Liver (tissue), 9 donors: ENCODE results near the gene FBXO38. TPM values are rescaled to one million over a fixed set of nuclear protein-coding genes. Genes with fewer than 3 reads are reported as not detected.

ENCODE experiments used
- DNase-seq: peaks from one replicate; pipeline ENCODE4 v3.0.0-alpha.2; 2017; ENCODE audit warnings: low spot score
- H3K27ac ChIP-seq, 2 donors: one replicate each; pipeline ENCODE4 v1.7.0; 2013; ENCODE audit warnings: inconsistent platforms in 2 of 2, low read length in 2 of 2, control low read depth in 1 of 2, low read depth in 1 of 2, mild to moderate bottlenecking in 1 of 2
- H3K27me3 ChIP-seq, 4 donors: one replicate each; pipeline versions ENCODE4 v1.6.1 to v1.7.0; 2013; ENCODE audit warnings: low read length in 3 of 4, inconsistent platforms in 1 of 4, mild to moderate bottlenecking in 1 of 4, moderate library complexity in 1 of 4; ENCODE audit not compliant: control insufficient read depth in 4 of 4, insufficient read depth in 4 of 4
- H3K36me3 ChIP-seq, 4 donors: one replicate each; pipeline versions ENCODE4 v1.6.1 to v1.7.0; 2013; ENCODE audit warnings: low read length in 3 of 4, mild to moderate bottlenecking in 3 of 4, low read depth in 1 of 4, moderate library complexity in 1 of 4; ENCODE audit not compliant: control insufficient read depth in 4 of 4, insufficient read depth in 3 of 4
- H3K4me1 ChIP-seq, 4 donors: one replicate each; pipeline versions ENCODE4 v1.6.1 to v1.7.0; 2013; ENCODE audit warnings: low read length in 3 of 4, mild to moderate bottlenecking in 3 of 4, moderate library complexity in 1 of 4; ENCODE audit not compliant: control insufficient read depth in 4 of 4, insufficient read depth in 4 of 4
- H3K4me3 ChIP-seq, 3 donors: one replicate each; pipeline versions ENCODE4 v1.6.1 to v1.7.0; 2013; ENCODE audit warnings: low read length in 3 of 3, control low read depth in 1 of 3, low read depth in 1 of 3, mild to moderate bottlenecking in 1 of 3
- H3K9ac ChIP-seq, 2 donors: one replicate each; pipeline ENCODE4 v1.7.0; 2013; ENCODE audit warnings: low read length in 2 of 2, mild to moderate bottlenecking in 2 of 2, moderate library complexity in 2 of 2, control low read depth in 1 of 2, low read depth in 1 of 2
- H3K9me3 ChIP-seq, 4 donors: one replicate each; pipeline versions ENCODE4 v1.6.1 to v1.7.0; 2013; ENCODE audit warnings: low read length in 3 of 4; ENCODE audit not compliant: control insufficient read depth in 4 of 4
- EGR1 ChIP-seq, 2 donors: IDR thresholded peaks; 2 replicates each; pipeline ENCODE4 v1.6.1; 2016 to 2018; ENCODE audit warnings: antibody characterized with exemption in 2 of 2, low read depth in 2 of 2
- FOXA1 ChIP-seq: IDR thresholded peaks from 2 replicates; pipeline ENCODE4 v1.6.1; 2016; ENCODE audit warnings: antibody characterized with exemption
- FOXA2 ChIP-seq: IDR thresholded peaks from 2 replicates; pipeline ENCODE4 v1.6.1; 2016; ENCODE audit warnings: antibody characterized with exemption
- GABPA ChIP-seq, 2 donors: IDR thresholded peaks in 1 of 2; conservative IDR thresholded peaks in 1 of 2; 2 replicates each; pipeline ENCODE4 v1.6.1; 2016; ENCODE audit warnings: antibody characterized with exemption in 2 of 2, mild to moderate bottlenecking in 1 of 2, moderate library complexity in 1 of 2
- HNF4A ChIP-seq, 2 donors: conservative IDR thresholded peaks; 2 replicates each; pipeline ENCODE4 v1.6.1; 2016; ENCODE audit warnings: antibody characterized with exemption in 2 of 2, mild to moderate bottlenecking in 2 of 2
- HNF4G ChIP-seq: IDR thresholded peaks from 2 replicates; pipeline ENCODE4 v1.6.1; 2016; ENCODE audit warnings: antibody characterized with exemption
- JUND ChIP-seq, 2 donors: IDR thresholded peaks; 2 replicates each; pipeline ENCODE4 v1.6.1; 2016; ENCODE audit warnings: antibody characterized with exemption in 2 of 2
- NR2F2 ChIP-seq: IDR thresholded peaks from 2 replicates; pipeline ENCODE4 v1.6.1; 2016; ENCODE audit warnings: antibody characterized with exemption
- RAD21 ChIP-seq, 2 donors: IDR thresholded peaks; 2 replicates each; pipeline ENCODE4 v1.6.1; 2016; ENCODE audit warnings: antibody characterized with exemption in 2 of 2, mild to moderate bottlenecking in 2 of 2
- RXRA ChIP-seq, 2 donors: IDR thresholded peaks; 2 replicates each; pipeline ENCODE4 v1.6.1; 2017 to 2018; ENCODE audit warnings: antibody characterized with exemption in 2 of 2, mild to moderate bottlenecking in 1 of 2
- SP1 ChIP-seq: IDR thresholded peaks from 2 replicates; pipeline ENCODE4 v1.6.1; 2018; ENCODE audit warnings: antibody characterized with exemption, mild to moderate bottlenecking
- TAF1 ChIP-seq: conservative IDR thresholded peaks from 2 replicates; pipeline ENCODE4 v1.6.1; 2016; ENCODE audit warnings: antibody characterized with exemption, mild to moderate bottlenecking
- YY1 ChIP-seq: IDR thresholded peaks from 2 replicates; pipeline ENCODE4 v1.6.1; 2016; ENCODE audit warnings: antibody characterized with exemption, mild to moderate bottlenecking
- WGBS: extraction: QIAGEN DNeasy Blood & Tissue Kit; methylation state at CpG from one replicate; pipeline ENCODE4 v1.1.7; 2013; 5-methylcytosine and 5-hydroxymethylcytosine counted together
- polyA plus RNA-seq, 2 donors: library from polyadenylated mRNA; stranded (reverse) in 1 of 2; unstranded in 1 of 2; fragments of 200-250 nt in 1 of 2; fragments of >200 nt in 1 of 2; fragmentation: Nextera tagmentation in 1 of 2; extraction: Ambion mirVana in 1 of 2; gene quantifications; one replicate each; pipeline versions ENCODE4 v1.2.1 to v1.2.3, GENCODE V29; 2013 to 2015
- total RNA-seq, 2 donors: library from RNA; depleted of rRNA; stranded (reverse); fragments of >200 nt; gene quantifications; one replicate each; pipeline ENCODE4 v1.2.3, GENCODE V29; 2014
- TF ChIP-seq, protein P1 (sequence below): IDR thresholded peaks from 2 replicates; pipeline ENCODE4 v1.6.1; 2016; ENCODE audit warnings: antibody characterized with exemption, mild to moderate bottlenecking
- TF ChIP-seq, protein P2 (sequence below): IDR thresholded peaks from 2 replicates; pipeline ENCODE4 v1.6.1; 2016; ENCODE audit warnings: antibody characterized with exemption
- TF ChIP-seq, protein P3 (sequence below): IDR thresholded peaks from 2 replicates; pipeline ENCODE4 v1.6.1; 2016; ENCODE audit warnings: antibody characterized with exemption
- TF ChIP-seq, protein P4 (sequence below): fragments of 150-350 bp; IDR thresholded peaks from 2 replicates; pipeline ENCODE4 v1.5.1; 2017; ENCODE audit warnings: improper control_type of control experiment, low read depth, low read length; ENCODE audit not compliant: missing input control
- TF ChIP-seq, protein P5 (sequence below): IDR thresholded peaks from 2 replicates; pipeline ENCODE4 v1.6.1; 2016; ENCODE audit warnings: antibody characterized with exemption
- donor health status: healthy.
- donor health status: healthy.
- donor health status: healthy.
- donor health status: healthy.
- donor health status: healthy.

Gene FBXO38
- total and polyA plus RNA-seq, 4 donors = 8.2 to 40.9 (median 25.3) TPM

DNA sequence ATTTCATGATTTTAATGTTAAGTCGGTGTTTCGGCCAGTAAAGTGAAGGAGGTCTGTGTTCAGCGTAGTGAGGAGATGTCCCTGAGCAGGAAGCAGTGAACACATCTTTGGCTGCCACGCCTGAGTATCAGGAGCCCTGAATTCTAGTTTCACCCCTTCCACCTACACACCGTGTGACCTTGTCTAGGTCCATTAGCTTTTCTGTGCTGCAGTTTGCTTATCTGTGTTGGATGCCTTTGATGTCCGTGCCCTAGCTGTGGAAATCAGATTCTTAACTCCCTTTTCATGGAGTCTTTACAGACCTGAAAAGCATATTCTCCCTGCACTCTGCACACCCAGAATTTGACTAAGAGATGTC lies 601 bp downstream of the FBXO38 start:
- peak overlapping the region; percentile 78 to 91 for H3K9ac ChIP-seq
- 2% methylated on average over 6 of the region's 6 CpGs for WGBS
- H3K9me3 ChIP-seq = no peaks in the 10 kb centered on the region
- H3K27ac ChIP-seq = peak overlapping the region; percentile 77 to 85
- peak overlapping the region; percentile 73 to 91 (median 77) for H3K4me3 ChIP-seq
- no peaks in the 10 kb centered on the region for H3K27me3 ChIP-seq
- H3K4me1 ChIP-seq = peaks cover 3 to 29% (median 23%) of the 10 kb centered on the region in 4 donors
- H3K36me3 ChIP-seq = no peaks in the 10 kb centered on the region
- DNase-seq = no peak
- TF ChIP-seq SP1 = no peak

DNA sequence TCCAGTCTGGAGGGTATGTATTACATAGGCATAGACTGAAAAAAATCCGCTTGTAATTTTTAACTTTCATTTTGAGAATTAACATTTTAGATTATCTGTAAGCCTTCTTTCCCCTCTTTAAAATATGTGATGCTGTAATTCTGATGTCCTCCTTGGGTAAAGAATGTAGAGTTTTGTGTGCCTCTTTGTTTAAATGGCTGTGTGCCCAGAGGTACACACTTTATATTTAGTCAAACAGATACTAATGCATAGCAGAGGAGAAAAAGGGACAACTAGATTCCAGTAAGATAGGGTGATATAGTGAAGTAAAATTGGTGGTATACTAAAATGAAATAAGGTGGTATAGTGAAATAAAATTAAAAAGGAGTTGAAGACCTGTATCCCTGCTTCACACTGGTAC lies 1.3 kb downstream of the FBXO38 start:
- H3K9me3 ChIP-seq = no peaks in the 10 kb centered on the region
- H3K4me1 ChIP-seq = peaks cover 3 to 29% (median 23%) of the 10 kb centered on the region in 4 donors
- H3K27me3 ChIP-seq = no peaks in the 10 kb centered on the region
- no peak overlapping the region for H3K4me3 ChIP-seq
- DNase-seq = no peak
- no peak overlapping the region for H3K27ac ChIP-seq
- 92% methylated on average over 1 of the region's 1 CpG for WGBS
- peak overlapping the region in 1 of 2 donors; percentile 23 for H3K9ac ChIP-seq
- no peaks in the 10 kb centered on the region for H3K36me3 ChIP-seq
- TF ChIP-seq HNF4G (no peak), SP1 (no peak), GABPA (IDR thresholded peaks at IDR 0.05 in 1 of 2, conservative IDR thresholded peaks at IDR 0.05 in 1 of 2) (no peak), HNF4A (conservative IDR thresholded peaks at IDR 0.05) (no peak), YY1 (no peak), RAD21 (IDR thresholded peaks at IDR 0.05) (no peak), JUND (IDR thresholded peaks at IDR 0.05) (no peak), NR2F2 (no peak), FOXA1 (no peak), EGR1 (IDR thresholded peaks at IDR 0.05; ENCODE audit: low read depth in 2 of 2) (no peak), FOXA2 (no peak), RXRA (IDR thresholded peaks at IDR 0.05) (no peak), TAF1 (no peak)
- TF ChIP-seq, protein P1, sequence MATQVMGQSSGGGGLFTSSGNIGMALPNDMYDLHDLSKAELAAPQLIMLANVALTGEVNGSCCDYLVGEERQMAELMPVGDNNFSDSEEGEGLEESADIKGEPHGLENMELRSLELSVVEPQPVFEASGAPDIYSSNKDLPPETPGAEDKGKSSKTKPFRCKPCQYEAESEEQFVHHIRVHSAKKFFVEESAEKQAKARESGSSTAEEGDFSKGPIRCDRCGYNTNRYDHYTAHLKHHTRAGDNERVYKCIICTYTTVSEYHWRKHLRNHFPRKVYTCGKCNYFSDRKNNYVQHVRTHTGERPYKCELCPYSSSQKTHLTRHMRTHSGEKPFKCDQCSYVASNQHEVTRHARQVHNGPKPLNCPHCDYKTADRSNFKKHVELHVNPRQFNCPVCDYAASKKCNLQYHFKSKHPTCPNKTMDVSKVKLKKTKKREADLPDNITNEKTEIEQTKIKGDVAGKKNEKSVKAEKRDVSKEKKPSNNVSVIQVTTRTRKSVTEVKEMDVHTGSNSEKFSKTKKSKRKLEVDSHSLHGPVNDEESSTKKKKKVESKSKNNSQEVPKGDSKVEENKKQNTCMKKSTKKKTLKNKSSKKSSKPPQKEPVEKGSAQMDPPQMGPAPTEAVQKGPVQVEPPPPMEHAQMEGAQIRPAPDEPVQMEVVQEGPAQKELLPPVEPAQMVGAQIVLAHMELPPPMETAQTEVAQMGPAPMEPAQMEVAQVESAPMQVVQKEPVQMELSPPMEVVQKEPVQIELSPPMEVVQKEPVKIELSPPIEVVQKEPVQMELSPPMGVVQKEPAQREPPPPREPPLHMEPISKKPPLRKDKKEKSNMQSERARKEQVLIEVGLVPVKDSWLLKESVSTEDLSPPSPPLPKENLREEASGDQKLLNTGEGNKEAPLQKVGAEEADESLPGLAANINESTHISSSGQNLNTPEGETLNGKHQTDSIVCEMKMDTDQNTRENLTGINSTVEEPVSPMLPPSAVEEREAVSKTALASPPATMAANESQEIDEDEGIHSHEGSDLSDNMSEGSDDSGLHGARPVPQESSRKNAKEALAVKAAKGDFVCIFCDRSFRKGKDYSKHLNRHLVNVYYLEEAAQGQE = no peak
- TF ChIP-seq, protein P2, sequence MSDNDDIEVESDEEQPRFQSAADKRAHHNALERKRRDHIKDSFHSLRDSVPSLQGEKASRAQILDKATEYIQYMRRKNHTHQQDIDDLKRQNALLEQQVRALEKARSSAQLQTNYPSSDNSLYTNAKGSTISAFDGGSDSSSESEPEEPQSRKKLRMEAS = no peak
- TF ChIP-seq, protein P3, sequence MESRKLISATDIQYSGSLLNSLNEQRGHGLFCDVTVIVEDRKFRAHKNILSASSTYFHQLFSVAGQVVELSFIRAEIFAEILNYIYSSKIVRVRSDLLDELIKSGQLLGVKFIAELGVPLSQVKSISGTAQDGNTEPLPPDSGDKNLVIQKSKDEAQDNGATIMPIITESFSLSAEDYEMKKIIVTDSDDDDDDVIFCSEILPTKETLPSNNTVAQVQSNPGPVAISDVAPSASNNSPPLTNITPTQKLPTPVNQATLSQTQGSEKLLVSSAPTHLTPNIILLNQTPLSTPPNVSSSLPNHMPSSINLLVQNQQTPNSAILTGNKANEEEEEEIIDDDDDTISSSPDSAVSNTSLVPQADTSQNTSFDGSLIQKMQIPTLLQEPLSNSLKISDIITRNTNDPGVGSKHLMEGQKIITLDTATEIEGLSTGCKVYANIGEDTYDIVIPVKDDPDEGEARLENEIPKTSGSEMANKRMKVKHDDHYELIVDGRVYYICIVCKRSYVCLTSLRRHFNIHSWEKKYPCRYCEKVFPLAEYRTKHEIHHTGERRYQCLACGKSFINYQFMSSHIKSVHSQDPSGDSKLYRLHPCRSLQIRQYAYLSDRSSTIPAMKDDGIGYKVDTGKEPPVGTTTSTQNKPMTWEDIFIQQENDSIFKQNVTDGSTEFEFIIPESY = no peak
- TF ChIP-seq, protein P4, sequence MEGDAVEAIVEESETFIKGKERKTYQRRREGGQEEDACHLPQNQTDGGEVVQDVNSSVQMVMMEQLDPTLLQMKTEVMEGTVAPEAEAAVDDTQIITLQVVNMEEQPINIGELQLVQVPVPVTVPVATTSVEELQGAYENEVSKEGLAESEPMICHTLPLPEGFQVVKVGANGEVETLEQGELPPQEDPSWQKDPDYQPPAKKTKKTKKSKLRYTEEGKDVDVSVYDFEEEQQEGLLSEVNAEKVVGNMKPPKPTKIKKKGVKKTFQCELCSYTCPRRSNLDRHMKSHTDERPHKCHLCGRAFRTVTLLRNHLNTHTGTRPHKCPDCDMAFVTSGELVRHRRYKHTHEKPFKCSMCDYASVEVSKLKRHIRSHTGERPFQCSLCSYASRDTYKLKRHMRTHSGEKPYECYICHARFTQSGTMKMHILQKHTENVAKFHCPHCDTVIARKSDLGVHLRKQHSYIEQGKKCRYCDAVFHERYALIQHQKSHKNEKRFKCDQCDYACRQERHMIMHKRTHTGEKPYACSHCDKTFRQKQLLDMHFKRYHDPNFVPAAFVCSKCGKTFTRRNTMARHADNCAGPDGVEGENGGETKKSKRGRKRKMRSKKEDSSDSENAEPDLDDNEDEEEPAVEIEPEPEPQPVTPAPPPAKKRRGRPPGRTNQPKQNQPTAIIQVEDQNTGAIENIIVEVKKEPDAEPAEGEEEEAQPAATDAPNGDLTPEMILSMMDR = no peak
- TF ChIP-seq, protein P5, sequence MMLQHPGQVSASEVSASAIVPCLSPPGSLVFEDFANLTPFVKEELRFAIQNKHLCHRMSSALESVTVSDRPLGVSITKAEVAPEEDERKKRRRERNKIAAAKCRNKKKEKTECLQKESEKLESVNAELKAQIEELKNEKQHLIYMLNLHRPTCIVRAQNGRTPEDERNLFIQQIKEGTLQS = no peak
